Lower lobe of right lung (tissue), 2 donors: ENCODE data around the gene GDPD3. TPM values are rescaled to one million over a fixed set of nuclear protein-coding genes. Genes with fewer than 3 reads are reported as not detected.

Experiments used
- ATAC-seq, 2 donors: fragments of 200-7000 bp; cut with Tn5 transposase; one replicate each; pipeline ENCODE4 v1.9.1; 2020 to 2022; ENCODE audit warnings: mild to moderate bottlenecking in 2 of 2, moderate library complexity in 2 of 2
- DNase-seq: peaks from one replicate; pipeline ENCODE4 v3.0.0-alpha.2; 2020
- H3K27ac ChIP-seq: fragments of 200-600 bp; one replicate; pipeline ENCODE4 v1.8.0; 2022
- H3K27me3 ChIP-seq: fragments of 200-600 bp; one replicate; pipeline ENCODE4 v1.8.0; 2022; ENCODE audit warnings: low read depth
- H3K36me3 ChIP-seq: fragments of 200-600 bp; one replicate; pipeline ENCODE4 v1.8.0; 2022; ENCODE audit warnings: mild to moderate bottlenecking
- H3K4me1 ChIP-seq: fragments of 200-600 bp; one replicate; pipeline ENCODE4 v1.8.0; 2022
- H3K4me3 ChIP-seq: fragments of 200-600 bp; one replicate; pipeline ENCODE4 v1.8.0; 2022; ENCODE audit warnings: mild to moderate bottlenecking
- H3K9me3 ChIP-seq: fragments of 200-600 bp; one replicate; pipeline ENCODE4 v1.8.0; 2022
- CTCF ChIP-seq: fragments of 200-600 bp; IDR thresholded peaks from one replicate; pipeline ENCODE4 v1.8.0; 2022; ENCODE audit warnings: antibody characterized with exemption, mild to moderate bottlenecking
- intact Hi-C: fragments of 100-400 bp; cut with DNase I; formaldehyde crosslinking; loops from one replicate; pipeline ENCODE4 v1.11.0; 2022
- total RNA-seq: library from RNA; stranded (reverse); fragmentation: NEBNext Ultra II Directional; extraction: Animal tissue kit (Norgen Biotek cat#: 25700); gene quantifications from one replicate; pipeline ENCODE4 v1.2.1, GENCODE V29; 2021
- donor health status: DM: no; HTN: yes; CAD: no; lungs with severe emphysema.

Gene GDPD3
- total RNA-seq, 1 donor from 2014 or later, result 14.4 TPM

GRCh38 chr16:30084816-30085159 lies 28.5 kb downstream of the GDPD3 start:
- H3K9me3 ChIP-seq, result no peaks in the 10 kb centered on the region
- DNase-seq (no peak), ATAC-seq (peak in 1 of 2 donors; percentile 4)
- intact Hi-C loops, result no loop called here
- TF ChIP-seq CTCF, result no peak
- no peak overlapping the region for H3K4me3 ChIP-seq
- no peak overlapping the region for H3K27ac ChIP-seq
- H3K36me3 ChIP-seq, result peaks cover 65% of the 10 kb centered on the region
- H3K27me3 ChIP-seq, result no peaks in the 10 kb centered on the region
- H3K4me1 ChIP-seq, result no peaks in the 10 kb centered on the region

- intact Hi-C loops, result no loop called here
- no peak overlapping the region for H3K27ac ChIP-seq
These were observed 29.1 kb downstream of the GDPD3 start for GRCh38 chr16:30084096-30084815.

GRCh38 chr16:30083216-30084055 lies 29.9 kb downstream of the GDPD3 start:
- intact Hi-C loops, result no loop called here
- H3K27me3 ChIP-seq, result no peaks in the 10 kb centered on the region
- TF ChIP-seq CTCF, result no peak
- peaks cover 4% of the 10 kb centered on the region for H3K4me1 ChIP-seq
- DNase-seq (no peak), ATAC-seq (no peak)
- H3K36me3 ChIP-seq, result peaks cover 79% of the 10 kb centered on the region
- H3K4me3 ChIP-seq, result no peak overlapping the region
- no peak overlapping the region for H3K27ac ChIP-seq
- H3K9me3 ChIP-seq, result no peaks in the 10 kb centered on the region

More at GRCh38 chr16:30084096-30084815, 29.1 kb downstream of the GDPD3 start:
- DNase-seq (no peak), ATAC-seq (no peak)
- Histone ChIP-seq H3K4me1 (no peaks in the 10 kb centered on the region), H3K9me3 (no peaks in the 10 kb centered on the region), H3K4me3 (no peak overlapping the region), H3K27me3 (no peaks in the 10 kb centered on the region), H3K36me3 (peaks cover 71% of the 10 kb centered on the region)
- TF ChIP-seq CTCF, result no peak

GRCh38 chr16:30082545-30083090 lies 30.7 kb downstream of the GDPD3 start:
- ATAC-seq (no peak), DNase-seq (no peak)
- no peak for TF ChIP-seq CTCF
- intact Hi-C loops, result no loop called here
- no peak overlapping the region for H3K27ac ChIP-seq
- H3K9me3 ChIP-seq, result no peaks in the 10 kb centered on the region
- H3K36me3 ChIP-seq, result peaks cover 87% of the 10 kb centered on the region
- no peak overlapping the region for H3K4me3 ChIP-seq
- peaks cover 12% of the 10 kb centered on the region for H3K4me1 ChIP-seq
- no peaks in the 10 kb centered on the region for H3K27me3 ChIP-seq

- peaks cover 31% of the 10 kb centered on the region for H3K4me1 ChIP-seq
- no peaks in the 10 kb centered on the region for H3K9me3 ChIP-seq
- intact Hi-C loops, result no loop called here
- no peak overlapping the region for H3K4me3 ChIP-seq
- no peaks in the 10 kb centered on the region for H3K27me3 ChIP-seq
- ATAC-seq (no peak), DNase-seq (no peak)
- H3K27ac ChIP-seq, result no peak overlapping the region
- no peak for TF ChIP-seq CTCF
- H3K36me3 ChIP-seq, result peaks cover 71% of the 10 kb centered on the region
These were observed 33.9 kb downstream of the GDPD3 start for GRCh38 chr16:30079480-30079879.
